M059J (cell line): ENCODE data around the gene BEND6. TPM values are rescaled to one million over a fixed set of nuclear protein-coding genes. Genes with fewer than 3 reads are reported as not detected.

Experiments
- DNase-seq: peaks from one replicate; pipeline ENCODE4 v3.0.0-alpha.2; 2012; ENCODE audit warnings: low read depth
- total RNA-seq: library from RNA; depleted of rRNA; stranded (reverse); fragments of >200 nt; shearing (Covaris generic); gene quantifications from 2 replicates; pipeline ENCODE4 v1.2.3, GENCODE V29; 2014; rRNA removed

The BEND6 gene
- total RNA-seq: 16.3 and 21.4 TPM in 2 replicates

DNA sequence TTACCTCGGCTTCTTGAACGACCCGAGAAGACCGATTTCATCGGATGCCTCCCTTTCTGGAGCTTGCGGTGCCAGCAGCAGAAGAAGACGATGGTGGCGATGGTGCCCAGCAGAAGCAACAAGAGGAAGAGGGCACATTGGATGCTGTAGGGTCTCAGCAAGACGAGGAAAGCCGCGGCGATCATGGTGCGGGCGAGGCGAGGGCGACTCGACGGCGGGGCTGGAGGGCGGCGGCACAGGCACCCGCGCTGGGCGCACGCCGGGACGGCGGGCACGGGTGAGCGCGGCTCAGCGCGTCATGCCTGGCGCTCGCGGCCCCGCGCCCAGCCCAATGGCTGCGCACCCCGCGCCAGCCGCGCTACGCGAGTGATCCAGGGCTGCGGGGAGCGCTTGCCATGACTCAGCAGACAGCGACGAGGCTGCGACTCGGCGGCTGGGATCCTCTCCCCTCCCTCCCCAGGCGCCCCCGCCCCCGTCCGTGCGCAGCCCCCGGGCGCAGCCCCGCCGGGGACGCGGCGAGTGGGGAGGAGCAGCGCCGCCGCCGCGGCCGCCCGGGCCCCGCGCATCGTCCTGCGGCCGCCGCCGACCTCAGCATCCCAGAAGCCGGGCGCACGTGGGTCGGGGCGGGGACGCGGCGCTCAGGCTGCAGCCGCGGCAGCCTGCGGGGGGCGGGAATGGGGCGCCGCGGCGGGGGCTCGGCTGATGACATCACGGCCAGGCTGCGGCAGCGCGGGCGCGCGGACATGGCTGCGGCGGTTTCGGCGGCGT lies at the start of gene BEND6:
Gene BEND6, plus strand, starts transcription at position 705 of the 768 bp plus-strand sequence. CDS start 26,704 bp downstream, outside the sequence.
- DNase-seq: peak; percentile 88

GRCh38 chr6:56905378-56905777 lies 49.5 kb upstream of the BEND6 start:
- DNase-seq: no peak

GRCh38 chr6:56906752-56907151 lies 48.2 kb upstream of the BEND6 start:
- peak; percentile 59 for DNase-seq

DNA sequence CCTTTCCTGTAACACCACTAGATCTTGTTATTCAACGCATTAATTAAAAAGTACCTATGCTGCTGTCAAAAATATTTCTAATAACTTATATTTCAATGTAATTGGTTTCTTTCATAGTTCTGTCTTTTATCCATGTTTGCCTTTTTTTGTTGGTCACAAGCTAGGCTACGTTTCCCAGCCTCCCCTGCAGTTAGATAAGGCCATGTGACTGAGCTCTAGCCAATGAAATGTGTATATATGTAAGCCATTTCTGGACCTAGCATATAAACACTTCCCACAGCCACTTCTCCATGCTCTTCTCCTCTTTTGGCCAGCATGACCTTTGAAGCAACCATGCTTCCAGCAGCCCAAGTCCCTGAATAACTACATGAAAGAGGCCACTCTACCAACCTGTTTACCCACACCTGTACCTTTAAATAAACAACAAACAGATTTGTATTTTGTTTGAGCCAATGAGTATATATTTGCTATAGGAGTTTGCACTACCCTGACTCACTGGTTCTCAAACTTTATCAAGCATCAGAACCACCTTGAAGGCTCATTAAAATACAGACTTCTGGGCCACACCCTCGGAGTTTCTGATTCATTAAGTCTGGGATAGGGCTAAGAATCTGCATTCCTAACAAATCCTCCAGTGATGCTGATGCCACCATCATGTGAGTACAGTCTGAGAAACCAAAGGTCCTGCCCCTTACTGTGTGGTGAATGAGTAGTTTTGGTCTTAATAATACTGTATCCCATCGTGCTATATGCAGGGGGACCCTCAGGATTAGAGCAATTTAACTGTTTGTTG lies 45.6 kb upstream of the BEND6 start:
- peak; percentile 71 for DNase-seq

DNA sequence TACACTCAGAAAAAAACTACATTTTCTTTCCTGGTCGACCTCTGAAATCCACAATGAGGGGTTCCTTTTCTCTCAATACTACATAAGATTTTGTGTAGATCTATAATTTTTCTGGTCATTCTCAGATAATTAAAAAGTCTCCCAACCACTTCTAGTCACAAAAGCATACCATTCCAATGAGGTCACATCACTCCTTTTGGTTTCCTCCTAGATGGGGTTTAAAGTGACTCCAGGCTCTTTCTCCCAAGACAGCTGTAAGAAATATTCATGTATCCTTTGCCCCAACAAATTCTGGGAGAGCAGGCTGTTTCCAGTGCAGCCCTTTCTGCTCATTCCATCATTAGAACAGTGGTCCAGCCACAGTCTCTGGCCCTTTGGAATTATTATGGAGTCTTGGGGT lies 43.1 kb upstream of the BEND6 start:
- peak; percentile 95 for DNase-seq

- DNase-seq: peak; percentile 52
Observed at GRCh38 chr6:56913285-56914074, 41.4 kb upstream of the BEND6 start.

DNA sequence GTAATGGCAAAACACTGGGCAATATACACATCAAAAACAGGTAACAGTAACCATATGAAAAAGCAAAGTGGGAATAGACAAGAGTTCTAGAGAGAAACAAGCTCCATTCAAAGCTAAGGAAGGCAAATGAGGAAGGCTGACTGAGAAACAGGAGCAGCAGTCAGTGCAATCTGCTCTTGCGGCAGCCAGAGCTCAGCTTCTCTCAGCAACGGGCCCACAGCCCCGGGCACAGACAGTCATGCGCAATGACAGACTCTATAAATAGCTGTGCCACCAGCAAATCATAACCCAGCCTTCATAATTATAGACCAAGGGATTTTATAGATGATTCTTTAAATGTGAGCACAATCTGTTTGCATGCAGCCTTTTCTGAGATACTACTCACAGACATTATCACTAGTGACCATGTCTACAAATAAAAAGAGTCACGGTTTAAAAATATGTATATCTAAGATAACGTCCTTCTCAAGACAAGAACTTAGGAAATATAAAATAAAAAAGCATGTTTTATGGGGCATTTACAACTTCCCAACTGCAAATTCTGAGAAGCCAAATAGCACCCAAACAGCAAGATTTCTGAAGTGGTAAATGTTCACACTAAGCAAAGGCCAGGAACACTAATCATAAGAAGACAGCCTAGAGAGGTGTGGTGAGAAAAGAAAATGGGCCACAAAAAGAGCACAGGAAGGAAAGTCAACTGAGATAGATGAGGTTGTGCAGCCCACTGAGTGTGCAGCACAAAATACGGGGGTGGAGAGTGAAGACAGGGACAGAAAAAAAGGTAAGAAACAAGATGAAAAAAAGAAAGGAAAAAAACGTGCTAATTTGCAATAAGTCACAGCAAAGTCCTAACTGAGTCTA lies 39.9 kb upstream of the BEND6 start:
- no peak for DNase-seq

- no peak for DNase-seq
Observed at GRCh38 chr6:56915832-56916231, 39.1 kb upstream of the BEND6 start.

- no peak for DNase-seq
Observed at GRCh38 chr6:56916849-56917551, 37.9 kb upstream of the BEND6 start.

GRCh38 chr6:56922645-56923044 lies 32.3 kb upstream of the BEND6 start:
- no peak for DNase-seq

DNA sequence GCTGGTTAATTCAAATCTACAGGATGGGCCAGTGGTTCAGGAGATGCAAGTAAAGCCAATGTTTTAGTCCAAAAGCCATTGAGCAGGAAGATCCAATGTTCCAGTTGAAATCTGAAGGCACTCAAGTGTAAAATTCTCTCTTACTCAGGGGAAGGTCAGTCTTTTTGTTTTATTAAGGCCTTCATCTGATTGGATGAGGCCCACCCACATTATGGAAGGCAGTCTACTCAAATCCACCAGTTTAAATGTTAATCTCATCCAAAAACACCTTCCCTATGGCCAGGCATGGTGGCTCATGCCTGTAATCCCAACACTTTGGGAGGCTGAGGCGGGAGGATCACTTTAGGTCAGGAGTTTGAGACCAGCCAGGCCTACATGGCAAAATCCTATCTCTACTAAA lies 31.3 kb upstream of the BEND6 start:
- DNase-seq: no peak

- no peak for DNase-seq
Observed at GRCh38 chr6:56927538-56928453, 27.1 kb upstream of the BEND6 start.

GRCh38 chr6:56930846-56931245 lies 24.1 kb upstream of the BEND6 start:
- DNase-seq: no peak

DNA sequence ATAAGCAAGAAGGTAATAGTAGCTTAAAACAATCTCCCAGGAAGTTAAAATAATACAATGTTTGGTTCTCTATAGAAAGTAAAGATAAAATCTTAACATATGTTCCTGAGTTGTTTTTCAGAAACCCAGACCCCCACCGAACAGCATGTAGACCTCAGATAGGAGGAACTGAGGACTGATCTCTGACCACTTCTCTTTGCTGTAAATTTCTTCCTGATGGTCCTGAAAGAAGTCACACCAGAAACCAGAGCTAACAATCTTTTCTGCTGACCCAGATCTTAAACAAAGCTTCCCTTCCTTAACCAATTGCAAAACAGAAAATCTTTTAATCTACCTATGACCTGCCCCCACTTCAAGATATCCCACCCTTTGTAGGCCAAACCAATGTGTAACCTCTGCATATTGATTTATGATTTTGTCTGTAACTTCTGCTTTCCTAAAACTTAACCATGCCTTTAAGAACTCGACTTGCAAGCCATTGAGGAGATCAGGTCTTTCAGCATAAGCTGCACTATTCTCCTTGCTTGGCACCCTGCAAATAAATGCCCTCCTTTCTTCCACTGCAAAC lies 21.9 kb upstream of the BEND6 start:
- DNase-seq: no peak

- no peak for DNase-seq
Observed at GRCh38 chr6:56933650-56934049, 21.3 kb upstream of the BEND6 start.

DNA sequence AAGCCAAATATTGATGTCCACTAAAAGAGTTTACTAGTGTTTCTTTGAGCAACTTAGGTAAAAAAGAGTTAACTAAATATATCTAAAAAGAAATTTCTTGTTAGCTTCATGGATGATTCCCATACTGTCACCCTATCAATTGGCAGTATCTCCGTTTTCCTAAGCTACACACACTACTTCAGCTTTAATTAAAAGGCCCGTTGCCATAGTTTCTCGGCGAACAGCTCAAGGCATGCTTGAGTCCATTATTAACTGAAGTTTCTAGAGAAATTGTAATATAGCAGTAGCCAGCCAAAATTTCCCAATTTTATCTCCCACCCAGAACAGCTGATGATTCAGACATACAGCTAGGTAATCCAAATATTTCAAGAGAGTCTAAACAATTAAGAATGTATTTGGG lies 20.0 kb upstream of the BEND6 start:
- no peak for DNase-seq

DNA sequence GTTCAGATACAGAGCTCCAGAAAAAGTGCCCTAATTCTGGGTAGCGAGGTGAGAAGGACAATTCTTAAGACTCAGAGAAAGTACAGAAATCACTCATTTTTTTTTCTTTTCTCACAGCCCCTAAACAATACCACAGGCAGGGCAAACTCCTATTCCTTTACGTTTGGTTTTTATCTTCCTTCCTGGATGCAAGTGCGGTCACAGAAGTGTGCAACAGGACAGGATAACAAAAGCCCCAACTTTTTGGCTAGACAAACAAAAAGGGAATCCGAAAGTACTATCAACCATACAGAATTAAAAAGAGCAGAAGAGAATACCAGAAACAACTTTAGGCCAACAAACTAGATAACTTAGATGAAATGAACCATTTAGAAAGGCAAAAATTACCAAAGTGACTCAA lies 18.4 kb upstream of the BEND6 start:
- no peak for DNase-seq

DNA sequence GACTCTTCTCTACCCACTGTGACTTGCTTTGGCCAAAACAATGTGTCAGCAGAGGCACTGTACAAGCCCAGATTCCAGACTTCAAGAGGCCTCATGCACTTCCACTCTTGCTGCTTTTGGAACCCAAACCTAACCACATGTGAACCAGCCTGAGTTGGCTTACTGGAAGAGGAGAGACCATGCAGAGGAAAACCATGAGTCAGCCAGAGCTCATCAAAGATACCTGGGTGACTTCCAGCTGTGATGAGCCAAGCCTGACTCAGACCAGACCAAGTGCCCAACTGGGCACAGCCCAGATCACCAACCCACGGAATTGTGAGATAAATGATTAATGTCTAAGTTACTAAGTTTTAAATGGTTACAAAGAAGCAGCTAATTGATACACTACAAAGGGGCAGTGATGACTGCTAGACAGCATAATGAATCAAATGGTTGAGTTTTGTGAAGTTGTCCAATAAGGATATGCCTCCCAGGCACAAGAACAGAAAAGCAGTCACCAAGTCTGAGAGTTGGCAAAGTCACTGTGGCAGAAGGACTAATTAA lies 16.2 kb upstream of the BEND6 start:
- DNase-seq: peak; percentile 100

- DNase-seq: no peak
Observed at GRCh38 chr6:56940463-56940862, 14.4 kb upstream of the BEND6 start.
